Suppressor macrophage treated with lipopolysaccharide for 4 hours (primary cell): ENCODE data around the gene ZNF133.
A peak's percentile ranks its signal among the peaks of the same experiment; 100 is the strongest.
"Not testable (repeated sequence)": the region's sequence is repeated elsewhere in the genome, so short reads cannot be mapped to it uniquely, and the experiment has no call there.

Experiments
- DNase-seq: peaks from one replicate; pipeline ENCODE4 v3.0.0-alpha.2; 2020

Gene ZNF133

GRCh38 chr20:18287915-18288748 is at the start of gene ZNF133:
TSS of gene ZNF133 (plus strand) at chr20:18288527. CDS start at chr20:18305687, 17,160 bp downstream.
- DNase-seq: peak; percentile 94

- DNase-seq: no peak
These were observed 47.3 kb upstream of the ZNF133 start for GRCh38 chr20:18240997-18241396.

GRCh38 chr20:18243802-18244201 is 44.5 kb upstream of the ZNF133 start:
- no peak for DNase-seq

GRCh38 chr20:18248545-18248944 is 39.8 kb upstream of the ZNF133 start:
- DNase-seq: not testable (repeated sequence)

GRCh38 chr20:18250217-18250616 is 38.1 kb upstream of the ZNF133 start:
- no peak for DNase-seq

GRCh38 chr20:18252597-18253451 is 35.5 kb upstream of the ZNF133 start:
- no peak for DNase-seq

GRCh38 chr20:18254615-18255014 is 33.7 kb upstream of the ZNF133 start:
- no peak for DNase-seq

GRCh38 chr20:18255526-18255925 is 32.8 kb upstream of the ZNF133 start:
- DNase-seq: no peak

- no peak for DNase-seq
These were observed 31.8 kb upstream of the ZNF133 start for GRCh38 chr20:18256440-18257090.

GRCh38 chr20:18258126-18258860 is 30.0 kb upstream of the ZNF133 start:
- DNase-seq: no peak

- DNase-seq: no peak
These were observed 28.6 kb upstream of the ZNF133 start for GRCh38 chr20:18259730-18260129.

GRCh38 chr20:18263723-18264122 is 24.6 kb upstream of the ZNF133 start:
- no peak for DNase-seq

- DNase-seq: no peak
These were observed 22.9 kb upstream of the ZNF133 start for GRCh38 chr20:18265441-18265840.

- no peak for DNase-seq
These were observed 22.0 kb upstream of the ZNF133 start for GRCh38 chr20:18266282-18266681.

GRCh38 chr20:18267815-18268214 is 20.5 kb upstream of the ZNF133 start:
- DNase-seq: no peak

- no peak for DNase-seq
These were observed 17.2 kb upstream of the ZNF133 start for GRCh38 chr20:18271160-18271559.

GRCh38 chr20:18272451-18272850 is 15.9 kb upstream of the ZNF133 start:
- DNase-seq: peak; percentile 34

GRCh38 chr20:18273738-18274137 is 14.6 kb upstream of the ZNF133 start:
- DNase-seq: no peak

- not testable (repeated sequence) for DNase-seq
These were observed 12.4 kb upstream of the ZNF133 start for GRCh38 chr20:18275960-18276359.

- DNase-seq: peak; percentile 72
These were observed 11.5 kb upstream of the ZNF133 start for GRCh38 chr20:18276821-18277220.

GRCh38 chr20:18279242-18279641 is 9.1 kb upstream of the ZNF133 start:
- DNase-seq: peak; percentile 14

GRCh38 chr20:18284805-18285533 is 3.4 kb upstream of the ZNF133 start:
- no peak for DNase-seq
